NCI-H82 treated with DMSO at 0.1 percent for 48 hours (cell line): ENCODE data around the gene POTEM.
"Not testable (repeated sequence)": the region's sequence is repeated elsewhere in the genome, so short reads cannot be mapped to it uniquely, and the experiment has no call there.

Experiments used
- DNase-seq: peaks from one replicate; lab custom pipeline; 2025; ENCODE audit not compliant: unreplicated experiment; lab: John Stamatoyannopoulos, UW

Gene POTEM

DNA sequence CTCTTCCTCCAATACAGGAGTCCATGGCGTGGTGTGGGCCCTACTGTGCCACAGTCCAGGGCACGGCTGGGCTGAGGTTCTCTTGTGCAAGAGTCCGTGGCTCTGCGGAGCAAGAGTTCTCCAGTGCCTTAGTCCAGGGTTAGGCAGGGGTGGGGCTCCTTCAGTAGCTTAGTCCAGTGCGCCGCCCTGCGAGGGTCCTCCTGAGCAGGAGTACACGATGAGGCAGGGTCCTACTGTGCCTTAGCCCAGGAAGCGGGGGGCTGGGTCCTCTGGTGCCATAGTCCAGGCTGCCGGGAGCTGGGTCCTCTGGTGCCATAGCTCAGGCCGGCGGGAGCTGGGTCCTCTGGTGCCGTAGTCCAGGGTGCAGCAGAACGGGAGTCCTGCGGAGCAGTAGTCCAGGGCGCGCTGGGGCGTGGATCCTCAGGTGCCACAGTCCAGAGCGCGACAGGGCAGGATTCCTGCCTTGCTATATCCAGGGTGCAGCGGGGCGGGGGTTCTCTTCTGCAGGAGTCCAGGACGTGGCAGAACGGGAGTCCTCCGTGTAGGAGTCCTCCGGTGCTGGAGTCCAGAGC is 69.7 kb downstream of the POTEM start:
- DNase-seq: not testable (repeated sequence)

DNA sequence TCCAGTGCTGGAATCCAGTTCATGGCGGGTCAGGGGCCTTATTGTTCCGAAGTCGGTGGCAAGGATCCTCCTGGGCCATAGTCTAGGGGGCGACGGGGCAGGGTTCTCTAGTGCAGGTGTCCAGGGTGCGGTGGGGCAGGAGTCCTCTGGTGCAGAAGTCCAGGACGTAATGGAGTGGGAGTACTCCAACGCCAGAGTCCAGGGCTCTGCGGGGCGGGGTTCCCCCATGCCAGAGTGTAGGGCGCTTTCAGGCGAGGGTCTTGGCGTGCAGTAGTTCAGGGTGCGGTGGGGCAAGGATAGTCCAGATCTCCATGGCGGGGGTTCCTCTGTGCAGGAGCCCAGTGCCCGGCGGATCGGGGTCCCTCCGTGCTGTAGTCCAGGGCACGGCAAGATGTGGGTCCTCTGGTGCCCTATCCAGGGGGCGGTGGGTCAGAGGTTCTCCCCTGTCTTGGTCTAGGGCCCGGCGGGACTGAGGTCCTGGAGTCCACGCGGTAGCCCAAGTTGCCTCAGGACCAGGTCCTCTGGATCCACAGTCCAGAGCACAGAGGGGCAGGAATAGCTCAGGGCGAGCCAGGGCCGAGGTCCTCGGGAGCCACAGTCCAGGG is 70.9 kb downstream of the POTEM start:
- not testable (repeated sequence) for DNase-seq

DNA sequence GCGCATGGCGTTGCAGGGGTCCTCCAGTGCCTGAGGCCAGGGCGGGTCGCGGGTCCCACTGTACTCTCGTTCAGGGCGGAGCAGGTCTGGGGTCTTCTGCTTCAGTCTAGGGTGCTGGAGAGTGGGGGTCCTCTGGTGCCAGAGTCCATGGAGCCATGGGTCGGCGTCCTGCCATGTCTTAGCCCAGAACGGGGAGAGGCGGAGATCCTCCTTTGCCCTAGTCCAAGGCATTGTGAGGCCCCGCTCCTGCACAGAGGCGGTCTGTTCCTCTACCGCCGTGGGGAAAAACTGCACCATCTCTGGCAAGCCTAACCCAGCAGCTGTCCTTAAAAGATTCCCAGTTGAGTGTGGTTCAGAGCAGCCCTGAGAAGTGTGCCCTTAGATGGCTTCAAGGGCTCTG is 71.6 kb downstream of the POTEM start:
- DNase-seq: not testable (repeated sequence)

DNA sequence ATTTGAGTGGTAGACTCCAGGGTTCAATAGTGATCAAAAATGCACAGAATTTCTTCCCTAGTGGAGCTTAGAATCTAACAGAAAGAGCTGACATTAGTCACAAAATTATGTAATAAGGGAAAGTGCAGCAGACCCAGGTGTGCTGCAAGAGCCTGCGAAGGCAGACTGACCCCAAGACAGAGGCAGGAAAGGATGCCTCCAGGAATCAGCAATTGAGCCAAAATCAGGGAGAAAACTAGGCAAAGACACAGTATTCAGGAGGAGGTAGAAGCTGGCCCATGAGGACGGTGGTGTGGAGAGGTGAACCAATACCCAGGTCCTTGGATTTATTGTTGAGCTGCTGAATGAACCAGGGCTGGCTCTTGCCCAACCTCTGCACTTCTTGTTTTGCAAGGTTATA is 76.2 kb downstream of the POTEM start:
- DNase-seq: not testable (repeated sequence)
